ENCODE results near the gene PLD4.

- TF ChIP-seq CTCF (IDR thresholded peaks at IDR 0.05) (no peak), POLR2A (IDR thresholded peaks at IDR 0.05) (no peak)
These were observed 47.8 kb downstream of the PLD4 start for GRCh38 chr14:104972301-104973134.
